ENCODE measurements around the gene NME2. TPM values are rescaled to one million over a fixed set of nuclear protein-coding genes. Genes with fewer than 3 reads are reported as not detected.

Gene NME2
- total RNA-seq, 4 donors from 2014 or later, result 143 to 276 (median 160) TPM

- Histone ChIP-seq H3K36me3 (peaks cover 0 to 44% (median 0%) of the 10 kb centered on the region in 3 donors), H3K4me3 (no peak overlapping the region), H3K27ac (no peak overlapping the region), H3K4me1 (no peaks in the 10 kb centered on the region), H3K27me3 (no peaks in the 10 kb centered on the region), H3K9me3 (no peaks in the 10 kb centered on the region)
- no peak for TF ChIP-seq POLR2A (IDR thresholded peaks at IDR 0.05)
- no peak for TF ChIP-seq CTCF (IDR thresholded peaks at IDR 0.05)
- DNase-seq, result no peak
Measured at GRCh38 chr17:51185763-51186332, 19.6 kb downstream of the NME2 start.

- Histone ChIP-seq H3K27me3 (no peaks in the 10 kb centered on the region), H3K9me3 (no peaks in the 10 kb centered on the region), H3K36me3 (peaks cover 0 to 55% (median 0%) of the 10 kb centered on the region in 3 donors), H3K27ac (no peak overlapping the region), H3K4me3 (no peak overlapping the region), H3K4me1 (no peaks in the 10 kb centered on the region)
- DNase-seq, result no peak
- TF ChIP-seq CTCF (IDR thresholded peaks at IDR 0.05), result no peak
Measured at GRCh38 chr17:51188271-51188833, 22.1 kb downstream of the NME2 start.

GRCh38 chr17:51189162-51189561 lies 23.0 kb downstream of the NME2 start:
- H3K9me3 ChIP-seq, result no peaks in the 10 kb centered on the region
- no peak overlapping the region for H3K27ac ChIP-seq
- H3K36me3 ChIP-seq, result peaks cover 0 to 63% (median 0%) of the 10 kb centered on the region in 3 donors
- no peak overlapping the region for H3K4me3 ChIP-seq
- no peaks in the 10 kb centered on the region for H3K27me3 ChIP-seq
- no peak for DNase-seq
- no peak for TF ChIP-seq POLR2A (IDR thresholded peaks at IDR 0.05)
- no peak for TF ChIP-seq CTCF (IDR thresholded peaks at IDR 0.05)
- no peaks in the 10 kb centered on the region for H3K4me1 ChIP-seq

- DNase-seq, result no peak
- TF ChIP-seq CTCF (IDR thresholded peaks at IDR 0.05) (no peak), POLR2A (IDR thresholded peaks at IDR 0.05) (no peak)
- H3K27ac ChIP-seq, result no peak overlapping the region
Measured at GRCh38 chr17:51189628-51190027, 23.4 kb downstream of the NME2 start.

GRCh38 chr17:51191895-51192294 lies 25.7 kb downstream of the NME2 start:
- peaks cover 0 to 67% (median 0%) of the 10 kb centered on the region in 3 donors for H3K36me3 ChIP-seq
- TF ChIP-seq POLR2A (IDR thresholded peaks at IDR 0.05) (no peak), CTCF (IDR thresholded peaks at IDR 0.05) (no peak)
- H3K4me1 ChIP-seq, result no peaks in the 10 kb centered on the region
- no peak overlapping the region for H3K4me3 ChIP-seq
- no peak for DNase-seq
- H3K27ac ChIP-seq, result no peak overlapping the region
- no peaks in the 10 kb centered on the region for H3K9me3 ChIP-seq
- H3K27me3 ChIP-seq, result no peaks in the 10 kb centered on the region

More at GRCh38 chr17:51189628-51190027, 23.4 kb downstream of the NME2 start:
- H3K27me3 ChIP-seq, result no peaks in the 10 kb centered on the region
- no peaks in the 10 kb centered on the region for H3K4me1 ChIP-seq
- peaks cover 0 to 64% (median 0%) of the 10 kb centered on the region in 3 donors for H3K36me3 ChIP-seq
- H3K4me3 ChIP-seq, result no peak overlapping the region
- H3K9me3 ChIP-seq, result no peaks in the 10 kb centered on the region
